K562 (cell line): Measurements from ENCODE around the gene TM9SF3. TPM values are rescaled to one million over a fixed set of nuclear protein-coding genes. Genes with fewer than 3 reads are reported as not detected.

ENCODE experiments used
- CXXC5 ChIP-seq: fragments of 250-450 bp; sonication (Bioruptor Pico); IDR thresholded peaks from 2 replicates; pipeline ENCODE4 v1.8.0; 2022; ENCODE audit warnings: inconsistent platforms, mild to moderate bottlenecking, moderate library complexity
- HOMEZ ChIP-seq: fragments of 250-450 bp; sonication (Bioruptor Pico); IDR thresholded peaks from 2 replicates; pipeline ENCODE4 v1.4.0; 2020; ENCODE audit warnings: mild to moderate bottlenecking, moderate library complexity
- TGIF2 ChIP-seq: sonication (generic); formaldehyde crosslinking; IDR thresholded peaks from 2 replicates; pipeline ENCODE4 v1.8.1; 2022; ENCODE audit warnings: mild to moderate bottlenecking, missing genetic modification reagents, moderate library complexity
- ZC3H11A ChIP-seq: IDR thresholded peaks from 2 replicates; pipeline ENCODE4 v1.6.1; 2012; ENCODE audit warnings: low read depth, low read length, improper control_type of control experiment
- ZNF384 ChIP-seq: IDR thresholded peaks from 2 replicates; pipeline ENCODE4 v1.6.1; 2012; ENCODE audit warnings: low read depth, low read length, improper control_type of control experiment
- ZNF561 ChIP-seq: fragments of 450-650 bp; formaldehyde crosslinking; conservative IDR thresholded peaks from 2 replicates; pipeline ENCODE4 v1.4.0; 2020; ENCODE audit warnings: mild to moderate bottlenecking, moderate library complexity
- polyA plus RNA-seq, 8 experiments: library from polyadenylated mRNA; depleted of rRNA in 4 of 8; stranded (reverse) in 5 of 8; unstranded in 3 of 8; fragments of >200 nt; fragmentation: Nextera tagmentation in 2 of 8; fragmentation: Illumina TruSeq in 1 of 8; extraction: Ambion mirVana in 2 of 8; extraction: Trizol in 1 of 8; gene quantifications; 2 replicates each; pipeline versions ENCODE4 v1.2.1 to v1.2.3, GENCODE V29; 2011 to 2014; ENCODE audit warnings: inconsistent platforms in 1 of 8, missing spikeins in 1 of 8
- total RNA-seq, 7 experiments: library from RNA; depleted of rRNA in 6 of 7; stranded (reverse); fragments of >200 nt in 6 of 7; fragmentation: Illumina TruSeq in 2 of 7; extraction: Trizol in 2 of 7; gene quantifications; 2 replicates each; pipeline versions ENCODE4 v1.2.1 to v1.2.3, GENCODE V29; 2011 to 2021; ENCODE audit warnings: low replicate concordance in 1 of 7
- TF ChIP-seq, protein P1 (sequence below), 2 experiments: fragments of 450-650 bp in 1 of 2; sonication (generic) in 1 of 2; formaldehyde crosslinking in 1 of 2; IDR thresholded peaks; 2 replicates each; pipeline versions ENCODE4 v1.7.1 to v1.9.0; 2016 to 2022; ENCODE audit warnings: inconsistent platforms in 1 of 2, mild to moderate bottlenecking in 1 of 2, missing genetic modification reagents in 1 of 2
- TF ChIP-seq, protein P2 (sequence below), 3 experiments: fragments of 200-800 bp in 1 of 3; fragments of 250-450 bp in 1 of 3; fragments of 450-650 bp in 1 of 3; sonication (Bioruptor Pico) in 1 of 3; sonication (Bioruptor generic) in 1 of 3; formaldehyde crosslinking in 1 of 3; IDR thresholded peaks; 2 replicates each; pipeline versions ENCODE4 v1.6.1 to v1.8.0; 2016 to 2022; ENCODE audit warnings: mild to moderate bottlenecking in 2 of 3, missing genetic modification characterization in 2 of 3, missing compliant biosample characterization in 1 of 3, moderate library complexity in 1 of 3

The TM9SF3 gene
- total and polyA plus RNA-seq, 9 of the 15 experiments (the other 6 are each of a cell fraction or from before 2014, with no cell fraction given) = 16.1 to 63.1 (median 34.9) TPM

- TF ChIP-seq CXXC5 (peak; percentile 91), HOMEZ (no peak), ZNF384 (no peak), ZNF561 (CRISPR knock-in tag) (no peak), ZC3H11A (no peak), TGIF2 (CRISPR knock-in tag) (0 out of 2 replicates have a peak, but pooled peaks have one; percentile 75)
- TF ChIP-seq, protein P1, sequence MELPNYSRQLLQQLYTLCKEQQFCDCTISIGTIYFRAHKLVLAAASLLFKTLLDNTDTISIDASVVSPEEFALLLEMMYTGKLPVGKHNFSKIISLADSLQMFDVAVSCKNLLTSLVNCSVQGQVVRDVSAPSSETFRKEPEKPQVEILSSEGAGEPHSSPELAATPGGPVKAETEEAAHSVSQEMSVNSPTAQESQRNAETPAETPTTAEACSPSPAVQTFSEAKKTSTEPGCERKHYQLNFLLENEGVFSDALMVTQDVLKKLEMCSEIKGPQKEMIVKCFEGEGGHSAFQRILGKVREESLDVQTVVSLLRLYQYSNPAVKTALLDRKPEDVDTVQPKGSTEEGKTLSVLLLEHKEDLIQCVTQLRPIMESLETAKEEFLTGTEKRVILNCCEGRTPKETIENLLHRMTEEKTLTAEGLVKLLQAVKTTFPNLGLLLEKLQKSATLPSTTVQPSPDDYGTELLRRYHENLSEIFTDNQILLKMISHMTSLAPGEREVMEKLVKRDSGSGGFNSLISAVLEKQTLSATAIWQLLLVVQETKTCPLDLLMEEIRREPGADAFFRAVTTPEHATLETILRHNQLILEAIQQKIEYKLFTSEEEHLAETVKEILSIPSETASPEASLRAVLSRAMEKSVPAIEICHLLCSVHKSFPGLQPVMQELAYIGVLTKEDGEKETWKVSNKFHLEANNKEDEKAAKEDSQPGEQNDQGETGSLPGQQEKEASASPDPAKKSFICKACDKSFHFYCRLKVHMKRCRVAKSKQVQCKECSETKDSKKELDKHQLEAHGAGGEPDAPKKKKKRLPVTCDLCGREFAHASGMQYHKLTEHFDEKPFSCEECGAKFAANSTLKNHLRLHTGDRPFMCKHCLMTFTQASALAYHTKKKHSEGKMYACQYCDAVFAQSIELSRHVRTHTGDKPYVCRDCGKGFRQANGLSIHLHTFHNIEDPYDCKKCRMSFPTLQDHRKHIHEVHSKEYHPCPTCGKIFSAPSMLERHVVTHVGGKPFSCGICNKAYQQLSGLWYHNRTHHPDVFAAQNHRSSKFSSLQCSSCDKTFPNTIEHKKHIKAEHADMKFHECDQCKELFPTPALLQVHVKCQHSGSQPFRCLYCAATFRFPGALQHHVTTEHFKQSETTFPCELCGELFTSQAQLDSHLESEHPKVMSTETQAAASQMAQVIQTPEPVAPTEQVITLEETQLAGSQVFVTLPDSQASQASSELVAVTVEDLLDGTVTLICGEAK (IDR thresholded peaks at IDR 0.05) = peak; percentile 92
- TF ChIP-seq, protein P1 (CRISPR knock-in tag; IDR thresholded peaks at IDR 0.05) = no peak
- TF ChIP-seq, protein P2, sequence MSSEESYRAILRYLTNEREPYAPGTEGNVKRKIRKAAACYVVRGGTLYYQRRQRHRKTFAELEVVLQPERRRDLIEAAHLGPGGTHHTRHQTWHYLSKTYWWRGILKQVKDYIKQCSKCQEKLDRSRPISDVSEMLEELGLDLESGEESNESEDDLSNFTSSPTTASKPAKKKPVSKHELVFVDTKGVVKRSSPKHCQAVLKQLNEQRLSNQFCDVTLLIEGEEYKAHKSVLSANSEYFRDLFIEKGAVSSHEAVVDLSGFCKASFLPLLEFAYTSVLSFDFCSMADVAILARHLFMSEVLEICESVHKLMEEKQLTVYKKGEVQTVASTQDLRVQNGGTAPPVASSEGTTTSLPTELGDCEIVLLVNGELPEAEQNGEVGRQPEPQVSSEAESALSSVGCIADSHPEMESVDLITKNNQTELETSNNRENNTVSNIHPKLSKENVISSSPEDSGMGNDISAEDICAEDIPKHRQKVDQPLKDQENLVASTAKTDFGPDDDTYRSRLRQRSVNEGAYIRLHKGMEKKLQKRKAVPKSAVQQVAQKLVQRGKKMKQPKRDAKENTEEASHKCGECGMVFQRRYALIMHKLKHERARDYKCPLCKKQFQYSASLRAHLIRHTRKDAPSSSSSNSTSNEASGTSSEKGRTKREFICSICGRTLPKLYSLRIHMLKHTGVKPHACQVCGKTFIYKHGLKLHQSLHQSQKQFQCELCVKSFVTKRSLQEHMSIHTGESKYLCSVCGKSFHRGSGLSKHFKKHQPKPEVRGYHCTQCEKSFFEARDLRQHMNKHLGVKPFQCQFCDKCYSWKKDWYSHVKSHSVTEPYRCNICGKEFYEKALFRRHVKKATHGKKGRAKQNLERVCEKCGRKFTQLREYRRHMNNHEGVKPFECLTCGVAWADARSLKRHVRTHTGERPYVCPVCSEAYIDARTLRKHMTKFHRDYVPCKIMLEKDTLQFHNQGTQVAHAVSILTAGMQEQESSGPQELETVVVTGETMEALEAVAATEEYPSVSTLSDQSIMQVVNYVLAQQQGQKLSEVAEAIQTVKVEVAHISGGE (CRISPR knock-in tag; IDR thresholded peaks at IDR 0.05) = peak; percentile 89 to 97 (median 96)
Observed at GRCh38 chr10:96586419-96587263, at the start of gene TM9SF3 (continued).
